ELR (cell line): ENCODE results near the gene TRIM3.
A peak's percentile ranks its signal among the peaks of the same experiment; 100 is the strongest.

Experiments used
- DNase-seq: peaks from one replicate; pipeline ENCODE4 v3.0.0-alpha.2; 2015; ENCODE audit warnings: low read depth

Gene TRIM3

GRCh38 chr11:6480299-6480914, 6.7 kb upstream of the TRIM3 start:
- DNase-seq: peak; percentile 3

GRCh38 chr11:6476571-6476970, 2.8 kb upstream of the TRIM3 start:
- DNase-seq: no peak

- no peak for DNase-seq
These were observed 2.2 kb upstream of the TRIM3 start for GRCh38 chr11:6475936-6476335.

- DNase-seq: peak; percentile 25
These were observed 1.2 kb upstream of the TRIM3 start for GRCh38 chr11:6474806-6475500.

- no peak for DNase-seq
These were observed 662 bp upstream of the TRIM3 start for GRCh38 chr11:6474413-6474792.

GRCh38 chr11:6472934-6473333, 807 bp downstream of the TRIM3 start:
- DNase-seq: no peak

- DNase-seq: no peak
These were observed 4.1 kb downstream of the TRIM3 start for GRCh38 chr11:6469599-6469998.

GRCh38 chr11:6468712-6469495, 4.8 kb downstream of the TRIM3 start:
- DNase-seq: peak; percentile 42

GRCh38 chr11:6459099-6459450, 14.7 kb downstream of the TRIM3 start:
- no peak for DNase-seq

- no peak for DNase-seq
These were observed 15.2 kb downstream of the TRIM3 start for GRCh38 chr11:6458352-6459098.

- DNase-seq: no peak
These were observed 16.0 kb downstream of the TRIM3 start for GRCh38 chr11:6457581-6458320.

- no peak for DNase-seq
These were observed 17.2 kb downstream of the TRIM3 start for GRCh38 chr11:6456361-6457073.

- DNase-seq: no peak
These were observed 18.7 kb downstream of the TRIM3 start for GRCh38 chr11:6455070-6455469.

GRCh38 chr11:6453152-6453551, 20.6 kb downstream of the TRIM3 start:
- DNase-seq: no peak

GRCh38 chr11:6452219-6452618, 21.5 kb downstream of the TRIM3 start:
- no peak for DNase-seq

GRCh38 chr11:6448574-6448973, 25.2 kb downstream of the TRIM3 start:
- no peak for DNase-seq

GRCh38 chr11:6443269-6444003, 30.3 kb downstream of the TRIM3 start:
- peak; percentile 62 for DNase-seq

- DNase-seq: no peak
These were observed 31.3 kb downstream of the TRIM3 start for GRCh38 chr11:6442441-6442840.

GRCh38 chr11:6440906-6441358, 32.8 kb downstream of the TRIM3 start, which contains the start of gene HPX:
TSS of gene HPX (minus strand) at chr11:6440987. CDS start at chr11:6440963, 24 bp downstream.
- no peak for DNase-seq

GRCh38 chr11:6438979-6439571, 34.7 kb downstream of the TRIM3 start:
- peak; percentile 70 for DNase-seq
